ENCODE data around the gene UBE3A.
"Not testable (repeated sequence)": the region's sequence is repeated elsewhere in the genome, so short reads cannot be mapped to it uniquely, and the experiment has no call there.

The UBE3A gene

DNA sequence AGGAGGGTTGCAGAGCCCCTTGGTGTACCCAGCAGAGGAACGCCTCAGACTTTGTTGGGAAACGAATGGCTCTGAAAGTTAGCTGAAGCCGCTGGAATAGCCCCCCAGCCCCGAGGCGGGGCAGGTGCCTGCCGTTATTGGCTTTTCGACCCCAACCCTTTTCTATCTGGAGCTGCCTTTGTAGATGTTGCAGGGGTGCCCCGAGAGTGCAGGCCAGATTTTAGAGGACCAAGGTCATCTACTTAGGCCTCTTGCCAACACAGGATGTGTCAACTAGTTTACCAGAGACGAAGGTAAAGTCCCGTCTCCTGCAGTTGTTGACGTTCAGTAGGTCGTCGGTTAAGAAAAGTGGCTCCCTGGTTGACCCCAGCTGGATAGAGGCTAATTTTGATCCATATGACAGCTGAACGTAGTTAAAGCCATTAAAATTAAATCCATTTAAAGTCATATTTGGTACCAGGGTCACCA lies 579 bp upstream of the UBE3A start:
- no peak for DNase-seq (ENCODE audit: low read depth in 4 of 4, low spot score in 1 of 4)

- peak; percentile 11 to 30 (median 17) for DNase-seq (ENCODE audit: low read depth in 4 of 4, low spot score in 1 of 4)
Observed at GRCh38 chr15:25437777-25438600, 835 bp downstream of the UBE3A start.

DNA sequence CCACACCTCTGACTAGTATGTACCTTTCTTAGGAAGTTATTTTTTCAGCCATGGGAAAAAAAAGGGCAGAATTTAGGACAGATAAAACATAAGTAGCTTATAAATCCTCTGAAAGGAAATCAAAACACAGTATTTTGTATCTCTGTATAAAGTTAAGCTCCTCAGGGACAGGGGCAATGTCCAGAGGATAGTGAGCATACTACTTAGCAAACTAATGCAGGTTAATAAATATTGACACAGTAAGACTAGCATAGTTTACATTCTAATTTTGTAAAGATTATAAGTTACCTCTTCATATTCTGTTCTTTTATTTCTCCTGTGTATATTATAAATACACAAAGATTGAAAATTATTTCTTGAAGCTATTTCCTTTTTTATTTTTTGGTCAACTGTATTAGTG lies 2.1 kb downstream of the UBE3A start:
- DNase-seq (ENCODE audit: low read depth in 4 of 4, low spot score in 1 of 4) = no peak

DNA sequence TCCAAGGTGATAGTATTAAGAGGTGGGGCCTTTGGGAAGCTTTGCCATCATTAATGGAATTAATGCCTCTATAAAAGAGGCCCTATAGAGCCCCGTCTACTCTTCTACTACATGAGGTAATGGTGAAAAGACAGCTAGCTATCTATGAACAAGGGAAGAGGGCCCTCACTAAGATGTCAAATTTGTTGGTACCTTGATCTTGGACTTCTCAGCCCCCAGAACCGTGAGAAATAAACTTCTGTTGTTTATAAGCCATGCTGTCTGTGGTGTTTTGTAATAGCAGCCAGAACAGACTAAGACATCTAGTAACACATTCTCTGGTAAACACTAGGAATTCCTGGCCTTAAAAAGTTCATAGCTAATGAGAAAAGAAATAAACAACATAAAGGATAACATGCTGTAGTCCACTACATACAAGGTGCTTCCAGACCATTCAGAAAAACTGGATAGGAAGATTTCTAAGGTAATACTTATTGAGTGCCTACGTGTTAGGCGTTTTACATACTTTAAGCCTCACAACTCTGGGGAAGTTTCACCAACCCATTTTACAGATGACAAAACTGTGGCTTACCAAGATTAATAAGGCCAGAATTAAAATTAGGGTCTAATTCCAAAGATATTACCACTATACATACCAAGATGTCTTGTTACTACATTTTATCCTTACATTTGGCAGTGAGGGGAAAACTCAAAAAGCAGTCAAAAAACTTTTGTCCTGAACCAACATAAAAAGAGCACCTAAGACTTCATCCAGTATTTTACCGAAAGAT lies 3.2 kb downstream of the UBE3A start:
- no peak for DNase-seq (ENCODE audit: low read depth in 4 of 4, low spot score in 1 of 4)

GRCh38 chr15:25433118-25433865 lies 5.5 kb downstream of the UBE3A start:
- DNase-seq (ENCODE audit: low read depth in 4 of 4, low spot score in 1 of 4) = no peak

- no peak for DNase-seq (ENCODE audit: low read depth in 4 of 4, low spot score in 1 of 4)
Observed at GRCh38 chr15:25431836-25432561, 6.8 kb downstream of the UBE3A start.

- no peak for DNase-seq (ENCODE audit: low read depth in 4 of 4, low spot score in 1 of 4)
Observed at GRCh38 chr15:25427861-25428260, 11.0 kb downstream of the UBE3A start.

DNA sequence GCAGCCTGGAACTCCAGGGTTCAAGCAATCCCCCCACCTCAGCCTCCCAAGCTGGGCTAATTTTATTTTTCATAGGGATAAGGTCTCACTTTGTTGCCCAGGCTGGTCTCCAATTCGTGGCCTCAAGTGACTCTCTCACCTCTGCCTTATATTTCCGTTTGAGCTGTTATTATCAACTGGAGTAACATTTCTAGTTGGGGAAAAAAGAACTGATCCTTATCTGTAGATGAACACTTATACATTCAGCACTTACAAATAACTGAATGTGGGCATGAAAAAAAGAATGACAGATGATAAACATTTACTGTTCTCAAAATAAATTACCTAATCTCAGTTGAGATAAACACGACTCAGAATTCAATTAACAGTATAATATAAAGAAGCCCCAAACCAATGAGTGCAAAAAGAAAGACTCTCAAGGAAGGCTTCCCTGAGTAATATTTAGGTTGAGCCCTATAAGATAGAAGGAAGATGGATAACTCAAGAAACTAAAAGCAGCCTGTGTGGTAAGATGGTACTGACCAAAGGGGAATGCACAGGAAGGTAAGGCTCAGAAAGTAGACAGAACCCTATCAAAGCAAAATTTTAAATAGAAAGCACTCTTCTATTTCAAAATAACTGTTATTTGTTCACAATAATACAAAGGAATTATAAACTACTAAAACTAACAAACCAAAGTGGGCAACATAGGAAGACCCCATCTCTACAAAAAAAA lies 11.8 kb downstream of the UBE3A start:
- no peak for DNase-seq (ENCODE audit: low read depth in 4 of 4, low spot score in 1 of 4)

- DNase-seq (ENCODE audit: low read depth in 4 of 4, low spot score in 1 of 4) = no peak
Observed at GRCh38 chr15:25424073-25424472, 14.8 kb downstream of the UBE3A start.

- DNase-seq (ENCODE audit: low read depth in 4 of 4, low spot score in 1 of 4) = no peak
Observed at GRCh38 chr15:25422021-25422420, 16.8 kb downstream of the UBE3A start.

DNA sequence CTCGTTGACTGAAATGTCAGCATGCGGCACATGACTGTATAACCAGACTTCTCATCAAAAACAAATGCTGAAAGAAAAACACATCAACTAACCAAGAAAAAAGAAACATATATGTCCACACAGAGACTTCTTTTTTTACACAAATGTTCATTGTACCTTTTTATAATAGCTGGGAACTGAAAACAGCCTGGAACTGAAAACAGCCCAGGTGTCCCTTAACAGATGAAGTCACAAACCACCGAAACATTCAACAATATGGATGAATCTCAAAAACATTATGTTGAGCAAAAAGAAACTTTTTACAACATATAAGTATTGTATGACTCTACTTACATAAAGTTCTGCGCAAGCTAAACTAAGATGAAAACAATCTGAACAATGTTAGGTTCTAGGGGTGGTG lies 20.6 kb downstream of the UBE3A start:
- DNase-seq (ENCODE audit: low read depth in 4 of 4, low spot score in 1 of 4) = no peak

- no peak for DNase-seq (ENCODE audit: low read depth in 4 of 4, low spot score in 1 of 4)
Observed at GRCh38 chr15:25417604-25418003, 21.2 kb downstream of the UBE3A start.

- no peak for DNase-seq (ENCODE audit: low read depth in 4 of 4, low spot score in 1 of 4)
Observed at GRCh38 chr15:25416693-25417092, 22.1 kb downstream of the UBE3A start.

- no peak for DNase-seq (ENCODE audit: low read depth in 4 of 4, low spot score in 1 of 4)
Observed at GRCh38 chr15:25415707-25416106, 23.1 kb downstream of the UBE3A start.

- no peak for DNase-seq (ENCODE audit: low read depth in 4 of 4, low spot score in 1 of 4)
Observed at GRCh38 chr15:25415217-25415616, 23.6 kb downstream of the UBE3A start.

DNA sequence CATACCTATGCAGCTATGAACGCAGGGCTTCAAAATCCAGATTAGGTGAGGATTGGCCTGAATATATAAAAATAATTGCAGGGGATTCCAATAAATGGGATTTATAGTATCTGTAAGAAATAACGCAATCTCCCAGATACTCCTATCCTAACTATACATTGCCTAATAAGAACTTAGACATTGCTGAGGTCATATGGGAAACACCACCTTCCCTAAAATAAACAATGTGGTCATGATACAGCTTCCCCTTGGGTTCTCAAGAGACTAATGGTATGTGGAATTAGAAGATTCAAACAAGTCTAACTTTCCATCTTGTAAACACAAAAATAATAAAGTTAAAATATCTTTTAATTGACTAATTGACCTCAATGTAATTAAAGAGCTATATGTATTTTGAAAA lies 28.2 kb downstream of the UBE3A start:
- no peak for DNase-seq (ENCODE audit: low read depth in 4 of 4, low spot score in 1 of 4)

DNA sequence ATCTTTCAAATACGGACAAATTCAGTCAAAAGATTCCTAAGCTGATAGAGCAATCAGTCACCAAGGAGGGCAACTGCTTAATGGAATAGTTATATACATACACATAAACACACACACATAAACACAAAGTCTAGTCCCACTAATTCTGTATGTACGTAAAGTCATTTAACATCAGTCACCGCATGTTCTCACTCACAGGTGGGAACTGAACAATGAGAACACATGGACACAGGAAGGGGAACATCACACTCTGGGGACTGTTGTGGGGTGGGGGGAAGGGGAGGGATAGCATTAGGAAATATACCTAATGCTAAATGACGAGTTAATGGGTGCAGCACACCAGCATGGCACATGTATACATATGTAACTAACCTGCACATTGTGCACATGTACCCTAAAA lies 29.1 kb downstream of the UBE3A start:
- not testable (repeated sequence) for DNase-seq (ENCODE audit: low read depth in 4 of 4, low spot score in 1 of 4)

GRCh38 chr15:25408929-25409328 lies 29.9 kb downstream of the UBE3A start:
- no peak for DNase-seq (ENCODE audit: low read depth in 4 of 4, low spot score in 1 of 4)

GRCh38 chr15:25408428-25408827 lies 30.4 kb downstream of the UBE3A start:
- DNase-seq (ENCODE audit: low read depth in 4 of 4, low spot score in 1 of 4) = no peak

GRCh38 chr15:25407950-25408349 lies 30.9 kb downstream of the UBE3A start:
- DNase-seq (ENCODE audit: low read depth in 4 of 4, low spot score in 1 of 4) = no peak

All from stimulated activated CD4-positive, alpha-beta T cell treated with anti-CD3 and anti-CD28 coated beads, Interleukin-1b, Interleukin-23, amount 100 ng/mL, for 24 hours (primary cell).